Embryonic facial prominence (tissue), 1 donor: Measurements from ENCODE around the gene PIR.
A peak's percentile ranks its signal among the peaks of the same experiment; 100 is the strongest.

Experiments used
- DNase-seq: peaks from one replicate; pipeline ENCODE4 v3.0.0-alpha.2; 2016; ENCODE audit errors: extremely low spot score

Gene PIR

GRCh38 chrX:15349046-15349445, 144.1 kb downstream of the PIR start:
- peak; percentile 19 for DNase-seq

DNA sequence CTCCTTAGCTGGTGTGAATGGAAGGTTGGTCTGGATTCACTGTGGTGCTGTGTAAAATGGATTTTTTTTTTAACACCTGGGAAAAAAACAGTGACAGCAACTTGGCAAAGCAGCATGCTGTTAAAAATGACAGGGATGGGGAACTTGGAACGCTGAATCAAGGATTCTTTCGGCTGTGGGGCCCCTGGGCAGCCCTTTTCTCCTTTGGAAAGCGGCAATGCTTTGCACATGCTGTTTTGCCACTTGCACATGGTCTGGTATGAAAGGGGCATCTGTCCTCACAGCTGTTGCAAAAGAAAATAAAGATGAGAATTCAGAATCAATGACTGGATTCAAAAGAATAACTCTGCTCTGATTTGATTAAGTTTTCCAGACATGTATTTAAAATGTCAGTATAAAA, 147.2 kb downstream of the PIR start:
- no peak for DNase-seq

DNA sequence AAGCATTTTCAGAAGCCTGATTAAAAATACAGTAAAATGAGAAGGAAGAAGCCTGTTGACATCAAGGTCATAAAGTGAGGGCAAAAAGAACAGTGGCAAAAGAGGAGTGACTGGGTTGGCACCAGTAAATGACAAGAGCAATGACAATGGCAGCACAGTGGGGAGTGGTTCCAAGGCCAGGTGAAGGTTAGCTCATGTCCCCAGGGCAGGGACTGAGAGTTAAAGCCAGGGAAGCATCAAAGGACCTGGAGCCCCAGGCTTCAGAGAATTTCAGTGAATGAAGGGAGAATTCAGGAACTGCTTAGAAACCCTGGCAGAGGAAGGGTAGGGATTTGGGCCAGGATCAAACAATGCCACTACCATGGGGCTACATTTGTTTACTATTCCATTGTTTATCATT, 149.0 kb downstream of the PIR start:
- DNase-seq, result no peak

- DNase-seq, result no peak
Observed at GRCh38 chrX:15343075-15343476, 150.1 kb downstream of the PIR start.

- no peak for DNase-seq
Observed at GRCh38 chrX:15340867-15341266, 152.3 kb downstream of the PIR start.

GRCh38 chrX:15336023-15336413, 157.1 kb downstream of the PIR start:
- DNase-seq, result peak; percentile 57

DNA sequence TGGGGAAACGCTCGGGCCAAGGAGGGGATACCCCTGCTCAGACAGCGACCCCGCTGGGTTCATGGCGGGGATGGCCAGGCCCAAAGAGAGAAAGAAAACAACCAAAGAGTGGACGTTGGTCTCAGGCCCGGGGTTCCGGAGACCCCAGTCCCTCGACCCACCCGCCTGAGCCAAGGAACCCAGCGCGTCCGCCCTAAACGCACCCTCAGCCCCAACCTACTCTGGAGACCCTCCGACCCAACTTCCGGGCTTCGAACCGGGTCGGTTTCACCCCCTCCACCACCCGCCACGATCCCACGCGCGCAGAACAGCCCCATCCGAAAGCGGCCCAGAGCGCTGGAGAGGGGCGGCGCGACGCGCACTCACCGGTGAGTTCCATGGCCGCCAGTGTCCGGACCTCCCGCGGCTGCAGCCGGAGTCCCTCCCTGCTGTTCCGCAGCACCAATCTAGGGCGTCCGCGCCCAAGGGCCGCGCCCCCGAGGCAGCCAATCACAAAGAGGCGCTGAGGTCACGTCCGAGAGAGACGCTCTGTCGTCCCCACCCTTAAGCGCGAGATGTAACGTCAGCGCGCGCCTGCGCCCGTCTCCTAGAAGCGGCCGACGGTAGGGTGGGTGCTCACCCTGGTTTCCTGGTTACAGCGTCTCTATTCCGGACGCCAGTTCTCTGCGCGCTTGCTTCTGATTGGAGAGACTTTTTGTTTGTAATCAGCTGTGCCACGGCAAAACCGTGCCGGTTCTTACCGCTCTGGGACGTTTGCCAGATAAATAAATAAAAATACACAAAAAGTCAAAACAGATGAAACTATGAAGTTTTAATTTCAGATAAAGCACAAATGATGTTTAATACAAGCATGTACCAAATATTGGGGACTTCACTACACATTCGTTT, 157.8 kb downstream of the PIR start, which contains the start of gene PIGA:
Gene PIGA, minus strand, starts transcription at position 389 of the 888 bp plus-strand sequence. CDS start 3,593 bp downstream, outside the sequence.
- DNase-seq, result peak; percentile 90
